GM21737 (cell line): ENCODE data around the gene GRIN3A.
"Not testable (repeated sequence)": the region's sequence is repeated elsewhere in the genome, so short reads cannot be mapped to it uniquely, and the experiment has no call there.

Experiments used
- ATAC-seq: cut with Tn5 transposase; IDR thresholded peaks from one replicate; pipeline ENCODE4 v1.9.1; 2021; ENCODE audit warnings: mild to moderate bottlenecking, moderate library complexity; ENCODE audit not compliant: unreplicated experiment

GRIN3A gene

DNA sequence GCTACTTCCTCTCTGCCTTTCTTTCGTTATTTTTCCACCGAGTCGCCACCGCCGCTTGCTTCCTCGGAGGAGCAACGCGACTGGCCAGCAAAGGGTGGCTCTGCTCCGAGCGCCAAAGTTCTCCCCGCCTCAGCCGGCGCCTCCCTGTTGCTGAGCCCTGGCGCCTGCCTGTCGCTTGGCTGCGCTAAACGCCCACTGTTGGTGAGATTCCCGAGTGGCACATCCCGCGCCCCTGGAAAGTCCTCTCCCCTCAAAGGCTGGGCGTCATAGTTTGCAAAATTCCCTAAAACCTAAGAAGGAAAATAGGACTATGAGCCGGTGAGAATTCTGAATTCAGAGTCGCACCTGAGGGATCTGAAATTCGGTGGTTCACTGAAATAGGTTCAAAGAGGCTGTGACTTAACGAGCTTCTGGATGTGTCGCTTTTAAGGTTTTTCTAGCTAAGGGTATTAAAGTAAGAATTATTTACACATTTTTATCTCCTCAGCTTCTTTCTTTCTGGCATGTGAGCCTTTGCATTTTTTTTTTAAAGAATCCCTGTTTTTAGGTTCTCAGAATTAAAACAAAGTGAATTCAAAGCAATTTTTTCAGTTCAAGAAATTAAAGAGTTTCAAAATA, at the start of gene GRIN3A:
TSS of gene GRIN3A (minus strand) at position 82 of the 618 bp plus-strand sequence. CDS start 668 bp downstream, outside the sequence.
- no peak for ATAC-seq

DNA sequence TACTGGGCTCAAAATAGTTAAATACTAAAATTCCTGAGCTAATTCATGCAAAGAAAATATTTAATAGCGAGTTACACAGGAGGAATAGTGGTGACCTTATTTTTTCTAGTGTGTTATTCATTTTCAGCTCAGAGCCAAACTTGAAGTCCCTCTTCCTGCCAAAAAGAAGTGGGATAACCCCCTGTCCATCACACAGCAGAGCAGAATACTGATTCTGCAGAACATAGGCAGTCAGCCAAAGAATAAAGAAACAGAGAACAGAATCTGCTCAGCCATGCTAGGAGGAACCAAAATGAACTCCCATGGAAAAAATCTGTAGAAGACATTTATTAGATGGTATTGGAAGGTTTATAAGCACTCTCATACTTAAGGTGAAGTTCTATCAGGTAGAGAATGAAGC, 49.4 kb upstream of the GRIN3A start:
- ATAC-seq, result no peak

DNA sequence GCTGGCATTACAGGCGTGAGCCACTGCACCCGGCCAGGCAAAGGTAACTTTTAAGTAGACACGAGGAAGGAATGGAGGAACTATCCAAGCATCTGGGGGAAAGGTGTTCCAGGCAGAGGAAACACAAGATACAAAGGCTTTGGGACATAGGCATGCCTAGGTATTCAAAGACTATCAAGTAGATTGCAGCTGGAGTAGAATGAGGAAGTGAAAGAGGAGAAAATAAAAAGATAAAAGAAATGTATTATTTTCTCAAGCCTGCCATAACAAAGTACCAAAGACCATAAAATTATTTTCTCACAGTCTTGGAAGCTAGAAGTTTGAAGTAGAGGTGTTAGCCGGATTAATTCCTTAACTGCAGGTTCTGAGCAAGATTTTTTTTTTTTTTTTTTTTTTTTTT, 39.9 kb upstream of the GRIN3A start:
- no peak for ATAC-seq

DNA sequence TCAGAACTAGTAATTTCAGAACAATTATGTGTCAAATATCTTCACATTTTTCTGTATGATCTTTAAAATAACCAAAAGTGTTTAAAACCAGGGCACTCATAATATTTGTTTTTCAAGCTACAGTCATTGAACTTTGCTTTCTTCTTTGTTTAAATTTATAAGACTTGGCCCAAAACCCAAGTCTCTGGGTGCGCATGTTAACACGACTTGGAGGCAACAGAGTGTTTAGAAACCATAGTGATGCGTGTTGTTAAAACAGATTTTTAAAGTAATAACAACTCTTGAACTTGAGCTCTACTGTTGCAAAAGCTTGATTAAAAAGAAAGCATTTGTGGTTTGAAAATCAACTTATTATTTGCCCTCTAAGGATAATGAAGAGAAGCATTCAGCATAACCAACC, 26.0 kb upstream of the GRIN3A start:
- ATAC-seq, result no peak

DNA sequence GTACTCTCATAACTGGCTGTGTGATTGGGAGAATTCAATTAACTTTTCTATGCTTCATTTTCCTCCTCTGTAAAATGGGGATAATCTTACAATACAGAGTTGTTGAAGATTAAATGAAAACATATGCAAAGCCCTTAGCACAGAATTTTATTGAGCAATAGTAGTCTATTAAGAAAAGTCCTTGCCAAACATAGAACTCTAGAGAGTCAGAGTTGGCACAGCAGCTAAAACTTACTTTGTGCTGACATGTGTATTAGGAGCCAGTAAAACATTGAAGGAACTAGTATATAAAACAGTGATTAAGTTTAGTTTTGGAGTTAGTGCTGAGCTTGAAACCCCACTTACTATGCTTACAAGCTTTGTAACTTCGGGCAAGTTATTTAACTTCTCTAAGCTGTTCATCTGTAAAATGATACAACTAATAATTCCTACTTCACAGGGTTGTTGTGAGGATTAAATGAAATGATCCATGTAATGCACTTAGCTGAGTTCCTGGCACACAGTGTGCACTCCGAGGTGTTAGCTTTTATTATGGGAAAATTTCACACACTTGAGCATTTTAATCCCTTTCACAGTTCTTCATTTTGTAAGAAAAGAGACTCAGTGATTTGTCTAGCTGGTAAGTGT, 20.0 kb upstream of the GRIN3A start:
- ATAC-seq, result no peak

DNA sequence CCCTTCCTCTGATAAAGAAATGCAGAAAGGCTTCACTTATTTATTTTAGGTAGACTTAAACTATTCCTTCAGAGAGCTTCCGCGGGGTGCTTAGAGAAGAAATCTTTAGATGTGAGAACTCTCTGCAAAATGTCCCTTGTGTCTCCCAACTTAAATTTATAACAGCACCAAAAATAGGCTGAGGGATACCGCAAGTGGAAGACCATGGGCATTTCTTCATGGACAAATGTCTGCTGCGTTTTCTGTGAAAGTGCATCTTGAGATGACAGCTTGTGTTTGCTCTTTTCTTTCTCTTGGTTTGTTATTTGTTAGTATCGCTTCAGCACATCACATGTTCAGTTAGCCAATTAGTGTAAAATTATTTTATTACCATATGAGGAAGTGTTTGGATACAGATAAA, 15.3 kb upstream of the GRIN3A start:
- ATAC-seq, result no peak

DNA sequence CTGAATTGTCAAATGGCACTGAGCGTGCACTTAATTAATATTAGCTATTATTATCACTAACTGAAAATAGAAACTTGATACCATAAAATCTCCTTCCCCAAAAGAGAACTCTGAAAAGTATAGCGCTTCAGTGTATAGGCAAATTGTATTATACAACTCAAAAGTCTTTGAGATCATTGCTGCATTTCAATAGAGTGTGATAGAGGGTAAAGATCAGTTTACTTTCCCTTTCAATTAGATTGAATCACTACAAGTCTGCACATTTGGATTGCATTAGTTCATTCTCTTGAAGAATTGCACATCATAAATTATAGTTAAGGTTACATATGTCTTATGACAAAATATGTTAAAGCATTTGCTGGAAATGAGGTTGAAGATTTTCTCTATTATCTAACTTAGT, 13.4 kb upstream of the GRIN3A start:
- no peak for ATAC-seq

DNA sequence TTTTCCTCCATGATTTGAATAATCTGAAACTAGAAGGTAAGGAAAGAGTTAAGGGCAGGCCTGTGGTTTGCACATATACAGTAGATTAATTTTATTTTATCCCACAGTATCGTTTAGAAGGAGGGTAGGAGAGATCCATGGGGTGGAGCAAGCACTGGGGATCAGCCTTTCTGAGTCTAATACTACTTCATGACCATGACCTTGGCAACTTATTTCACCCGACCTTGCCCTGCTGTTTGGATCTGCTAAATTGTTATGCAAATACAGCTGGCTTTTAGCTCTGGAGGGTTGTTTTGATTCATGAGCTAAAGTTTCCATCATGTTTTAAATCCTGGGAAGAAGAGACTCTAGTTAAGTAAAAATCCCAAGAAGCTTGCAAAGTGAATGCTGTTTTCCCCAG, 864 bp upstream of the GRIN3A start:
- ATAC-seq, result no peak

DNA sequence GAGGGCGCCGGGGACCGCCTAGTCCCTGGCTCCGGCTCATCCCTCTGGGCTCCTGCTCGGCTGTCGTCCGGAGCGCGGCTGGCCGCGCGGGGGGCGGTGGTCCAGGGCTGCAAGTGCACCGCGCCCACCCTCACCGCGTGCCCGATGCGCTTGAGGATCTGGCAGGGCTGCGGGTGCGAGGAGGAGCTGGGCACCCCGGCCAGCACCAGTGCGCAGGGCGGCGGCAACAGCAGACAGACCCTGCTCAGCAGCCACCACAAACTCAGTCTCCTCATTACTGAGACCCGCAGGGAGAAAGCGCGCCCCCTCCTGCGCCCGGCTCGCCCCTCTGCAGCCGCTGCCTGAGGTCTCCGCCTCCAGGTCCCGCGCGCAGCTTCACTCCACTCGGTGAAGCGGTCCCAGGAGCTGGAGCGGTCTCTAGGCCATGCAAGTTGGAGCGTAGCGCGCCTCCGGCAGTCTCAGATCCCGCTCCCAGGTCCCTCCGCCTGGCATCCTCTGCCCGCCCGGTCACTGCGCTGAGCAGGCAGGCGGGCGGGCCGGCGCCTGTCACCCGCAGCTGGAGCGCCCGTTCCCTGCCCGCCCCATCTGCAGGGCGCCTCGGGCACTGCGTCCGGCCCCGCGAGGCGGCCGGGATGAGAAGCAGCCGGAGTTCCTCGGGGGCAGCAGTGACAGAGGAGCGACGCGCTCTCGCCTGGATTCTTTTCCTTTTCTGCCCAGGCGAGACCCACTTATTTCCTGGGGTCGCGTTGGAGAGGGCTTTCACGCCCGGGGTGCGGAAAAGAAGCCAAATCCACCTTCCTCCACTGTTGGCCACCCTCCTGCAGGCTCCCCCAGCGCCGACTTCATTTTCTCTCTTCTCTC, 512 bp downstream of the GRIN3A start:
- no peak for ATAC-seq

DNA sequence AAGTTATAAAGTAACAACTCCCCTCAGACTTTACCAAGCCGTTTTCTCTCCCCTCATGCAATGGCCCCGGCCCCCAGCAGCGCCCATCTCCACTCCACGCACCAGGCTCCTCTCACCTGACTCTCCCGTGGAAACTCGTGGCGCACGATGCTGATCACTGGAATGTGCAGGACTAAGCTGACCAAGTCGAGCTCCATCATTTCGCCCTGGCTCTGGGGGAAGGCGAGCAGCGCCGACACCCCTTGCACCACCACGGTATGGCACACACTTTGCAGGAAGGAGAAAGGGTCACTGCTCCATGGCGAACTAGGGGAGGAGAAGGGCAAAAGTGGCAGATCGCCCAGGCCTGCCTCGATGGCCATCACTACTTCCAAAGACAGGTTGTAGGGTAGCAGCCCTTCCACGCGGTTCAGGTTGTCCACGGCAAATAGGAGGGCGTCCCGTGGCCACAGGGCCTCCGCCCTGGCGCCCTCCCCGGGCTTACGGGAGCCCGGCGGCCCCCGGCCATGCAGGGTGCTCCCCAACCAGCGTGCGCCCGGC, 1.2 kb downstream of the GRIN3A start:
- ATAC-seq, result no peak

DNA sequence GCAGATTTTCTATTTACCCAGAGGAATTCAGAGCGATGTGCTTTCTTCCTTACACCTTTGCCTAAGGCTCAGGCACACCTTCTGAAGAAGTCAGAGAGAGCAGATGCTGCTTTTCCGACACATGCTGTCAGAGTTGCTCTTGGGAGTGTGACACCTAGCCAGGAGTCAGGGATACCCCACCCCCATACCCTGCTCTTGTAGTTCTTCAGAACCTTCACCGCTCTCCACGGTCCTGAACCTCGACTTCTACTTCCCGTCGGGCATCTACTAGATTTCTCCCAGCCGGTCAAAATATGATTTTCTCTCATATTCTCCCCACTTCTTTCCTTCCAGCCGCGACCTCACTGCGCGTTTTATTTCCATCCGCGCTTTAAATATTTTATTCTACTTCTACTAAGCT, 1.7 kb downstream of the GRIN3A start:
- no peak for ATAC-seq

DNA sequence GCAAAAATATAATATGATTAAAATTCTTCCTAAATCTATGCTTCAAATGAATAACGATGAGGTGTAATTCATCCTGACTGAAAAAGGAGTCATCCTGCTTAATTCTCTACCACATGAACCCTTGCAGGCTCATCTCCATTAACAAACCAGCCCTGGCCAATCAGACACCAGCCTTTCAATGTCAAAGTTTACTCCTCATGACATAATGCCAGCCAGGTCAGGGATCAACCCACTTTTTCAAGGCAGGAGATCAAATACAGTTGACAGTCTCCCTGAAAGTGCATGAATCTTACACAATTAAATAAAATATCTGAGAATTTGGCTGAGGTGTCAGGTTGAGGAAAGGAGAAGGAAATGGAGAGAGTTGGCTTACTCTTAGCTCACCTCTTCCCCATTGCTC, 7.0 kb downstream of the GRIN3A start:
- ATAC-seq, result no peak

DNA sequence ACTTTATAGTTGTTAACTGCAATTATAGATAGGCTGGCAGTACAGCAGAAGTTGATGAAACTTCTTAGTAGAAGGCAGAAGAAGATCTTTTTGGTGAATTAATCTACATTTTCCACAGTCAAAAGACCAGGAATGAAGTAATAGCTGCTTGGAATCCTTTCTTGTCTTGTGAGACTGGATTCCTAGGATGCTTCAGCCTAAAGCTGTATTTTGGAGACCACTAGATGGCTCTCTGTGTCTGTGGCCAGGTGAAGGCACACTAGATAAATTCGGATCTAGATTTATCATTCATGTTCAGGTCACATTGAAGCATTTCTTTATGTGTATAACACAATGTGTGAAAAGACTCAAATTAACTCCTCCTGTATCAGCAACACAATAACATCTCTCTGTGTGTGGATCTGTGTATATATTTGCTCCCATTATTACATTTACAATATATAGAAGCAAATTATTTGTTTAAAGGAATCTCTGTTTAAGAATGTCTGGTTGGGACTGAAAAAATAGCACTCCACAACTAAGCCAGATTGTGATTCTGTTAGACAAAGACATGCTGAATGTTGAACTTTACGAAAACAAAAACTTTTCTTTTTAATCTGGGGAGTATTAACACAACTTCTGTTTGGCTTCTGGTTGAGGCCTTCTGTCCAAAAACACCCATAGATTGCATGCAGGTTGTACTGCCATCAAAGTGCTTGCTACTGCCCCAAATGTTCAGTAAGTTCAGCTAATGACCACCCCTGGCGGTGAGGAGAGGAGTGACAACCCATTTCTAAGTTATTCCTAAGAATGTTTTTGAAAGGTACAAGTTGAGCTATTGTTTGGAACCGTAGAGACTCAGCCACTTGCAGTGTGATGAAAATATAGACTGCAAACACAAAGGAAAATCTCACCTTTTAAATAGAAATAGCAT, 10.6 kb downstream of the GRIN3A start:
- no peak for ATAC-seq

DNA sequence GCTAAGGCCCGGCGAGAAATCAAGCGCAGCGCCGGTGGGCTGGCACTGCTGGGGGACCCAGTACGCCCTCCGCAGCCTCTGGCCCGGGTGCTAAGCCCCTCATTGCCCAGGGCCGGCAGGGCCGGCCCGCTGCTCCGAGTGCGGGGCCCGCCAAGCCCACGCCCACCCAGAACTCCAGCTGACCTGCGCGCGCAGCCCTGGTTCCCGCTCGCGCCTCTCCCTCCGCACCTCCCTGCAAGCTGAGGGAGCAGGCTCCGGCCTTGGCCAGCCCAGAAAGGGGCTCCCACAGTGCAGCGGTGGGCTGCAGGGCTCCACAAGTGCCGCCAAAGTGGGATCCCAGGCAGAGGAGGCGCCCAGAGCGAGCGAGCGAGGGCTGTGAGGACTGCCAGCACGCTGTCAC, 14.2 kb downstream of the GRIN3A start:
- not testable (repeated sequence) for ATAC-seq

DNA sequence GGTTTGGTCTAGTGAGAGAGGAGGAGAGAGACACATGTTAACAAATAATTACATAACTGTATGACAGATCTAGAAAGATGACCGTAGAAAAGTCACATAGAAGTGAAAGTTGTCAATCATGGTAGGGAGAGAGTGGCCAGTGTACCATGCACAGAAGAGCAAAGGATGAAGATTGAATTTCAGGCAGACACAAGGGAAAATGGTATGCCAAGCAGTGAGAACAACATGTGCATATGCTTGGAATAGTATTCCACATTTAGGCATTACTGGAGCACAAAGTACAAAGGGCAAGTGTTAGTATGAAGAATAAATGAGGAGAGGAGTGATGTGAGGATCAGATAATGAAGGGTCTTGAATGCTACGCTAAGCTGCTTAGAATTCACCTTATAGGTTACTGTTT, 20.3 kb downstream of the GRIN3A start:
- no peak for ATAC-seq

DNA sequence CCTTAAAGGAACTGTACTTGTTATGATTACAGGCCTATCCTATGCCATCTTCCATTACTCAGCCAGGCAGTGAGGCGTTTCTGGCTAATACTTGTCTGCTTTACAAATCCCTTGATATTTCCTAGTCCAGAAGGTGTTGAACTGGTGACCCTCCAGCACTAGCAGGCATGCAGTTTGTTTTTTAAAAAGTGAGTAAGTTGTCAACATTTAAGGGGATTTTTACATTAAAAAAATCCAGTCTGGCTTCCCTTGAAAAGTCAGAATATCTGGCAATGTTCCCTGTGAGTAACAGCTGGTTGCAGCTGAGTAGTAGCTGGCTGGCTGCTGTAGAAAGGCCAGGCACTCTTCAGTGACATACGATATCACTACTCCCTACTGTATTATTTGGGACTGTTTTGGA, 21.8 kb downstream of the GRIN3A start:
- no peak for ATAC-seq

DNA sequence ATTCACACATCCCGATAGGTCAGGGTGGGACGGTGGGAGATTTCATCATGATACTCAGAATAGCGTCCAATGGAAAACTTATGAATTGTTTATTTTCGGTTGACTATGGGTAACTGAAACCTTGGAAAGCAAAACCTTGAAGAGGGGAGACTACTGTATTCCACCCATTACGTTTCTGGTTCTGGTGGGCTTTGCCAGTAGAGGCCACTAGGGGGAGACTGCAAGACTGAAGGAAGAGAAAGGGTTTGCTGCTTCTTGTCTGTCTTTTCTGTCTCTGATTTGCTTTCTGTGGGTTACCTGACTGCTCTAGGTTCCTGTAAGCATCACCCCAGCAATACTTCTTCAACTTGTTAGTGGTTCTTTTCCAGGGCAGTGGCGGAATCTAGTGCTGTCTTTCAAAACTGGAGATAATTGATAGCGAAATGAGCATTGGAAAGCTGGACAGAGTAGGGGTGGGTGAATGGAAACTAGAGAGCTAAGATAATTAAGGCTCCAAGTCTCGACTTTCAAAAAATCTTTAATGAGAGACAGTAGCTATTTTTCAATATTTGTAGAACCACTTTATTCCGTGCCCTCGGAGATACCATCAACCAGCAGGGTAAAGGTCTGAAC, 27.0 kb downstream of the GRIN3A start:
- ATAC-seq, result no peak

DNA sequence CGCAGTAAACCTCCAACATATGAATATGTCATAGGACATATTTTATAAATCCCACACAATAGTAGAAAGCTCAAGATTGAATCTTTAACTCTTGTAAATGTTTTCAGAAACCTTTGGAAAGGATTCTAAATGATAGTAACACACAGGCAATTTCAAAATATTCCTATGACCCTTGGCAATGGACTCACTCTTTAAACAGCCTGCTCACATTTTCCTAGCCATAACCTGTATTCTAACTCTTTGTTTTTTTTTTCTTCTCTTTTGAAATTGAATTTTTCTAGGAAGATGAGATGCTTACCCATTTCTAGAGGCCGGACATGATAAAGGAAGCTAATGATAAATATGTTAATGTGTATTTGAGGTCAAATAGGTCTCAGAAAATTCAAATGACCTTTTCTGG, 29.6 kb downstream of the GRIN3A start:
- no peak for ATAC-seq

DNA sequence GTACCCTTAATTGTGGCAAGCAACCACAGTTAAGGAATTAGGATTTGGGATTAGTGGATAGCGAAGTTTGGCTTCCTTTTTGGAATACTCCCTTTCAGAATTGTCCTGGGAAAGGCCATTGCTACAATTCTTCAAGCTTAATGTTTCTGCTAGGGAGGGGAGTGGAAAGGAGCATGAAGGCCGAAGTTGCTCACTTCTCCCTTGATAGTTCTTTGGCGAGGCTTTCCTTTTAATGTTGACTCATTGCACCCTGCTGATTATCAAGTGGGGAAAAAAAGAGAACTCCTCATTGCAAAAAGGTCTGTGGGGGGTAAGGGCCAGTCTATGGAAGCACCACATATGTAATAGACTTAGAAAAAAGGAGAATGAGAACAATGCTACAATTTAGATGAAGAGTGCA, 30.7 kb downstream of the GRIN3A start:
- ATAC-seq, result no peak

DNA sequence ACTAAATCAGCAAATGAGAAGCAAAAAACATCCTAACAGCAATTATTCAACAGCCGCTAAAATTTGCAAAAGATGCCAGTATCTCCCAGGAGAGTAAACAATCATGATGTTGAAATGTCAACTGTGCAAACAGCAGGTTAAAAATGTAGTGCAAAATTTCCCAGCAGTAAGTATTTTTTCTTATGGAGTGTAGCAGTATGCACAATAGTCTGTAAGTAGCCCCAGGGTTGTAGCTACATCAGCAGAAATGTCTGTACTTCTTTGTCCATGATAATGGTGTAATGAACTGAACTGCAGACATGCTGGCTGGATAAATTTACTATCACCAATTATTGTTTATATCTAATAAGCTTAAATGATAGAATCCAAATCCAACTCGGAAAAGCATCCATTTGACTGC, 31.4 kb downstream of the GRIN3A start:
- no peak for ATAC-seq
